Breast epithelium (tissue), 4 donors: ENCODE measurements around the gene TYROBP. TPM values are rescaled to one million over a fixed set of nuclear protein-coding genes. Genes with fewer than 3 reads are reported as not detected.
"Not testable (repeated sequence)": the region's sequence is repeated elsewhere in the genome, so short reads cannot be mapped to it uniquely, and the experiment has no call there.

Experiments used
- DNase-seq, 2 donors: peaks; one replicate each; pipeline ENCODE4 v3.0.0-alpha.2; 2019; ENCODE audit warnings: low spot score in 2 of 2
- H3K27ac ChIP-seq, 2 donors: fragments of 200-600 bp; sonication (generic) in 1 of 2; one replicate each; pipeline ENCODE4 v1.5.1; 2016 to 2019; ENCODE audit warnings: mild to moderate bottlenecking in 1 of 2
- H3K27me3 ChIP-seq, 2 donors: fragments of 200-600 bp; sonication (generic) in 1 of 2; one replicate each; pipeline versions ENCODE4 v1.5.1 to v1.6.0; 2017 to 2019; ENCODE audit warnings: control low read depth in 1 of 2, mild to moderate bottlenecking in 1 of 2
- H3K36me3 ChIP-seq: fragments of 200-600 bp; one replicate; pipeline ENCODE4 v1.5.1; 2019
- H3K4me1 ChIP-seq, 2 donors: fragments of 200-600 bp; sonication (generic); one replicate each; pipeline ENCODE4 v1.5.1; 2016 to 2019; ENCODE audit warnings: control low read depth in 1 of 2
- H3K4me3 ChIP-seq, 3 donors: fragments of 200-600 bp; sonication (generic); 1 replicate in 2 of 3; 2 replicates in 1 of 3; pipeline ENCODE4 v1.5.1; 2016 to 2019; ENCODE audit warnings: mild to moderate bottlenecking in 3 of 3, moderate library complexity in 2 of 3
- H3K9me3 ChIP-seq, 2 donors: fragments of 200-600 bp; sonication (generic) in 1 of 2; one replicate each; pipeline ENCODE4 v1.5.1; 2016 to 2019; ENCODE audit warnings: control low read depth in 1 of 2
- POLR2A ChIP-seq: fragments of 450-650 bp; IDR thresholded peaks from one replicate; pipeline ENCODE4 v1.6.1; 2016; ENCODE audit warnings: antibody characterized with exemption, mild to moderate bottlenecking, moderate library complexity
- POLR2AphosphoS5 ChIP-seq, 3 donors: sonication (generic); formaldehyde crosslinking; IDR thresholded peaks; one replicate each; pipeline ENCODE4 v1.6.1; 2017; ENCODE audit warnings: antibody characterized with exemption in 3 of 3
- intact Hi-C: fragments of 100-400 bp; cut with DNase I; formaldehyde crosslinking; loops from one replicate; pipeline ENCODE4 v1.15.1; 2023; ENCODE audit warnings: low total_unique reads
- total RNA-seq, 3 donors: library from RNA; depleted of rRNA; stranded (reverse); fragments of >200 nt; gene quantifications; one replicate each; pipeline ENCODE4 v1.1.0, GENCODE V29; 2016
- TF ChIP-seq, protein P1 (sequence below), 3 donors: fragments of 450-650 bp; IDR thresholded peaks; one replicate each; pipeline ENCODE4 v1.5.1; 2016 to 2017; ENCODE audit warnings: antibody characterized with exemption in 3 of 3, mild to moderate bottlenecking in 3 of 3, moderate library complexity in 3 of 3

The TYROBP gene
- total RNA-seq, 3 donors from 2014 or later = 56.4 to 239 (median 112) TPM

DNA sequence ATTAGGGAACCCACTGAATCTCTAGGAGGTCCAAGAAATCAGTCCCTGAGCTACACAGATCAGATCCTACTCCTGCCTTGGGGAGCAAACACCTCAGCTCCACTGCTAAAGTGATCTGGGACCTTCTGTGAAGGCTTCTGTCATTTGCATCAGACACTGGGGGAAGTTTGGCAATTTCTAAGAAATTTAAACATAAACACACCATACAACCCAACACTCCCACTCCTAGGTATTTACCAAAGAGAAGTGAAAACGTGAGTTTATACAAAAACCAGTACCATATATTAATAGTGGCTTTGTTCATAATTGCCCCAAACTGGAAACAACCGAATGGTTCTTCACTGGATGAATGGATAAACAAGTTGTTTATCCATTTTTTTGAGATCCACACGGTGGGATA lies 7.3 kb upstream of the TYROBP start:
- TF ChIP-seq, protein P1, sequence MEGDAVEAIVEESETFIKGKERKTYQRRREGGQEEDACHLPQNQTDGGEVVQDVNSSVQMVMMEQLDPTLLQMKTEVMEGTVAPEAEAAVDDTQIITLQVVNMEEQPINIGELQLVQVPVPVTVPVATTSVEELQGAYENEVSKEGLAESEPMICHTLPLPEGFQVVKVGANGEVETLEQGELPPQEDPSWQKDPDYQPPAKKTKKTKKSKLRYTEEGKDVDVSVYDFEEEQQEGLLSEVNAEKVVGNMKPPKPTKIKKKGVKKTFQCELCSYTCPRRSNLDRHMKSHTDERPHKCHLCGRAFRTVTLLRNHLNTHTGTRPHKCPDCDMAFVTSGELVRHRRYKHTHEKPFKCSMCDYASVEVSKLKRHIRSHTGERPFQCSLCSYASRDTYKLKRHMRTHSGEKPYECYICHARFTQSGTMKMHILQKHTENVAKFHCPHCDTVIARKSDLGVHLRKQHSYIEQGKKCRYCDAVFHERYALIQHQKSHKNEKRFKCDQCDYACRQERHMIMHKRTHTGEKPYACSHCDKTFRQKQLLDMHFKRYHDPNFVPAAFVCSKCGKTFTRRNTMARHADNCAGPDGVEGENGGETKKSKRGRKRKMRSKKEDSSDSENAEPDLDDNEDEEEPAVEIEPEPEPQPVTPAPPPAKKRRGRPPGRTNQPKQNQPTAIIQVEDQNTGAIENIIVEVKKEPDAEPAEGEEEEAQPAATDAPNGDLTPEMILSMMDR (IDR thresholded peaks at IDR 0.05) = no peak
- TF ChIP-seq POLR2AphosphoS5 (IDR thresholded peaks at IDR 0.05) (no peak), POLR2A (no peak)
- no peaks in the 10 kb centered on the region for H3K4me1 ChIP-seq
- H3K27ac ChIP-seq = no peak overlapping the region
- no peaks in the 10 kb centered on the region for H3K27me3 ChIP-seq
- no peak overlapping the region for H3K4me3 ChIP-seq
- no peak for DNase-seq
- H3K36me3 ChIP-seq = no peaks in the 10 kb centered on the region
- no peaks in the 10 kb centered on the region for H3K9me3 ChIP-seq
- intact Hi-C loops = no loop called here

DNA sequence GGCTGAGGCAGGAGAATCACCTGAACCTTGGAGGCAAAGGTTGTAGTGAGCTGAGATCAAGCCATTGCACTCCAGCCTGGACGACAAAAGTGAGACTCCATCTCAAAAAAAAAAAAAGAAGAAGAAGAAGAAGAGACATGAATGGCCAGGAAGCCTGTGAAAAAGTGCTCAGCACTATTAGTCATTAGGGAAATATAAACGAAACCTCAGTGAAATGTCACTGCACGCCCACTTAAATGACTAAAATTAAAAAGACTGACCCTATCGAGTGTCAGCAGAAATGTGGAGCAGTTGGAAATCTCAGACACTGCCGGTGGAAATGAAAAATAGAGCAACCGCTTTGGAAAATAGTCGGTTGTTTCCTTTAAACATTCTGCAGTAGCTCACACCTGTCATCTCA lies 5.5 kb upstream of the TYROBP start:
- H3K27ac ChIP-seq = no peak overlapping the region
- H3K36me3 ChIP-seq = no peaks in the 10 kb centered on the region
- H3K4me1 ChIP-seq = no peaks in the 10 kb centered on the region
- intact Hi-C loops = no loop called here
- no peaks in the 10 kb centered on the region for H3K9me3 ChIP-seq
- no peak for DNase-seq
- no peaks in the 10 kb centered on the region for H3K27me3 ChIP-seq
- no peak overlapping the region for H3K4me3 ChIP-seq
- TF ChIP-seq POLR2AphosphoS5 (IDR thresholded peaks at IDR 0.05) = no peak
- no peak for TF ChIP-seq POLR2A
- TF ChIP-seq, protein P1 (IDR thresholded peaks at IDR 0.05) = no peak

DNA sequence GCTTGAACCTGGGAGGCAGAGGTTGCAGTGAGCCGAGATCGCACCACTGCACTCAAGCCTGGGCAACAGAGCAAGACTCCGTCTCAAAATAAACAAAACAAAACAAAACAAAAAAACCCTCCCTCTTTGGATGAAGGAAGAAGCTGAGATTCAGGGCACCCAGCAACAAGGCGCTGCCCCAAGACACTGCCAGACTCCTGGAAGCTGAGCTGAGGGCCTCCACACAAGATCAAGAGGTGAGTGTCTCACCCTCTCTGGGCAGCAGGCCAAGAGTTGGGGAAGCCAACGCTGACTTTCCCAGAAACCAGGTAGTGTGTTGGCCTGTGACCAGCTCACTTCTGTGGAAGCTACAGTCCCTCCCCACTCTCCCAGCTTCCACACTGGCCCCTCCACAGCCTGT lies 3.7 kb upstream of the TYROBP start:
- no peak overlapping the region for H3K4me3 ChIP-seq
- TF ChIP-seq POLR2AphosphoS5 (IDR thresholded peaks at IDR 0.05) (no peak), POLR2A (no peak)
- TF ChIP-seq, protein P1 (IDR thresholded peaks at IDR 0.05) = no peak
- no peaks in the 10 kb centered on the region for H3K36me3 ChIP-seq
- intact Hi-C loops = no loop called here
- H3K9me3 ChIP-seq = no peaks in the 10 kb centered on the region
- no peaks in the 10 kb centered on the region for H3K27me3 ChIP-seq
- no peaks in the 10 kb centered on the region for H3K4me1 ChIP-seq
- H3K27ac ChIP-seq = peak overlapping the region in 1 of 2 donors; percentile 38
- DNase-seq = peak in 1 of 2 donors; percentile 75

DNA sequence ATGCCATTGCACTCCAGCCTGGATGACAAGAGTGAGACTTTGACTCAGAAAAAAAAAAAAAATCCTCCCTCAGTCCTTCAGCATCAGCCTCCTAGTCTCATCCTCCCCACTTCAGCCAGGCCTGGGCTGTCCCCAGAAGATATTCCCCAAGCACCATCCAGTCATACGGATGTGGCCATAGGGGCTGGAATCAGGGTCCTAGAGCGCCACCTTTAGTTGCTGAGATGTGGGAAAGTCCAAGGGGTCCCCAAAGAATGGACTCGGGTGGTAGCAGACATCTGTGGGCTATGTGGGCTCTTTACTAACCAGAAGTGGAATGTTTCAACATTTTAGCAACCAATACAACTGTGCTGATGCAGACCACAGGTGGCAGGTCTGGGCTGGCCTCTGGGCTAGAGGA lies 3.1 kb upstream of the TYROBP start:
- no peaks in the 10 kb centered on the region for H3K4me1 ChIP-seq
- no peaks in the 10 kb centered on the region for H3K36me3 ChIP-seq
- intact Hi-C loops = no loop called here
- no peaks in the 10 kb centered on the region for H3K27me3 ChIP-seq
- TF ChIP-seq POLR2A = no peak
- TF ChIP-seq, protein P1 (IDR thresholded peaks at IDR 0.05) = no peak
- TF ChIP-seq POLR2AphosphoS5 (IDR thresholded peaks at IDR 0.05) = no peak
- H3K27ac ChIP-seq = peak overlapping the region in 1 of 2 donors; percentile 38
- H3K4me3 ChIP-seq = no peak overlapping the region
- H3K9me3 ChIP-seq = no peaks in the 10 kb centered on the region
- DNase-seq = no peak

DNA sequence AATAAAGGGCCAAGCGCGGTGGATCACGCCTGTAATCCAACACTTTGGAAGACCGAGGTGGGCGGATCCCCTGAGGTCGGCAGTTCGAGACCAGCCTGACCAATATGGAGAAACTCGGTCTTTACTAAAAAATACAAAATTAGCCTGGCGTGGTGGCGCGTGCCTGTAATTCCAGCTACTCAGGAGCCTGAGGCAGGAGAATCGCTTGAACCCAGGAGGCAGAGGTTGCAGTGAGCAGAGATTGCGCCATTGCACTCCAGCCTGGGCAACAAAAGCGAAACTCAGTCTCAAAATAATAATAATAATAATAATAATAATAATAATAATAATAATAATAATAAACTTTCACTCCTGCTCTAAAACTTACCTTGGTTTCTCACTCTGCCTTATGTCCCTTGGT lies 2.3 kb upstream of the TYROBP start:
- H3K36me3 ChIP-seq, H3K27ac ChIP-seq, H3K9me3 ChIP-seq, H3K4me3 ChIP-seq, H3K27me3 ChIP-seq, DNase-seq, intact Hi-C loops, H3K4me1 ChIP-seq: not testable (repeated sequence)

DNA sequence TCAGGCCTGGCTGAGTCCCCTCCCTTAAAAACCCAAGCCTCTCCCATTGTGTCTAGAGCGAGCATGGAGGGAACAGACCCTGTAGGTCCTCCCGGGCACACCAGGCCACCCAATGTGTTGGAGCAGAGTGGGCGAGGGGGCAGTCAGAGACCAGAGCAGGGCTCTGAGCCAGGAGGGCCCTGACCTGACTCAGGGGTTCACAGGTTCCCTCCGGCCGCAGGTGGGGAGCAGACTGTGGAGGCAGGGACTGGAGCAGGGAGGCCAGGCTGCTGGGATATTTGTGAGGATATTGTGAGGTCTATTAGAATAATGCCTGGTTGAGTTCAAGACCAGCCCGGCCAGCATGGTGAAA lies 1.6 kb upstream of the TYROBP start:
- H3K27ac ChIP-seq = peak overlapping the region in 1 of 2 donors; percentile 55

More for the DNA sequence above, 1.6 kb upstream of the TYROBP start:
- no peaks in the 10 kb centered on the region for H3K9me3 ChIP-seq
- intact Hi-C loops = no loop called here
- no peaks in the 10 kb centered on the region for H3K36me3 ChIP-seq
- no peak for DNase-seq
- no peaks in the 10 kb centered on the region for H3K4me1 ChIP-seq
- H3K4me3 ChIP-seq = no peak overlapping the region
- no peaks in the 10 kb centered on the region for H3K27me3 ChIP-seq
- TF ChIP-seq POLR2A (no peak), POLR2AphosphoS5 (IDR thresholded peaks at IDR 0.05) (no peak)
- TF ChIP-seq, protein P1 (IDR thresholded peaks at IDR 0.05) = no peak
